Right renal cortex interstitium (tissue), 3 donors: ENCODE measurements around the gene NOXRED1. TPM values are rescaled to one million over a fixed set of nuclear protein-coding genes. Genes with fewer than 3 reads are reported as not detected.
"Not testable (repeated sequence)": the region's sequence is repeated elsewhere in the genome, so short reads cannot be mapped to it uniquely, and the experiment has no call there.

Source experiments
- DNase-seq, 3 donors: peaks; one replicate each; pipeline ENCODE4 v3.0.0-alpha.2; 2013; ENCODE audit warnings: low read depth in 3 of 3, low spot score in 2 of 3
- polyA plus RNA-seq, 3 donors: library from polyadenylated mRNA; unstranded; fragments of 120-200 nt; gene quantifications; one replicate each; pipeline ENCODE4 v1.2.1, GENCODE V29; 2013; ENCODE audit not compliant: insufficient read length in 3 of 3

NOXRED1 gene
- polyA plus RNA-seq, 3 donors = 2.2 to 2.6 (median 2.3) TPM

- not testable (repeated sequence) for DNase-seq
These were observed 7.8 kb downstream of the NOXRED1 start for GRCh38 chr14:77415403-77416030.

- no peak for DNase-seq
These were observed 14.2 kb downstream of the NOXRED1 start for GRCh38 chr14:77409131-77409533.

DNA sequence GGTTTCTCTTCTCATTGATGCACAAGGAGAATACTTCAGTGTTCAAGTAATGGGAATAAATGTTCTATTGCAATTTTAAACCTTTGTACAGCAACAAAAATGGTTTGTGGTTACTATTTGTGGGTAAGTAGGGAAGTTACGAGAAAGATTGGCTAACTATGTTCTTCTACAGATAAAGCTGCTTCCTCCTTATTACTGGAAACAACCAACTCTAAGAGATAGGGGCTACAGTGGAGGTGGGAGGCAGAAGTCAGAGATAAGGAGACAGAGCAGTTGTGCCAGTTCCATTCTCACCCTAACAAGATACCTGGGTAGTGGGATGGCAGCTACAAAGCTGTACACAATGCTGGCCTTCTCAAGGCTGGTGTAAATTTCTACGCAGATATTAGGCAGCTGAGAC is 16.2 kb downstream of the NOXRED1 start:
- no peak for DNase-seq

GRCh38 chr14:77406718-77407117 is 16.6 kb downstream of the NOXRED1 start:
- no peak for DNase-seq

DNA sequence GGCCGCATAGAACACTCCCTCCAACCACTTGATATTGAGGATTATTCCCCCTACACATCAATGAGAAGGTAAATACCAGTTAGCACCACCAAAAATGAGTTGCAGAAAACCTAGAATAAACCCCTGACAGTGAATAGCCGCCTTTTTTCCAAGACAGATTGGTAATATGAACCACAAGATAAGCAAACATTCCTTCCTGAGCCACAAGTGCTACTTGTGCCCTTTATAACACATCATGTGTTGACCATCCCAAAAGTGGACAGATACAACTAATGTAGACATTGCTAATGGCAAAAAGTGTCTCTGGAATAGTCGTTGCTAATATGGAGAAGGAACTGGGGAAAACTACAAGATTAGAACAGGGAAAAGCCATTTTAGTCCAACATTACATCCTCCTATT is 17.2 kb downstream of the NOXRED1 start:
- DNase-seq = no peak

- DNase-seq = no peak
These were observed 19.6 kb downstream of the NOXRED1 start for GRCh38 chr14:77403768-77404167.

- no peak for DNase-seq
These were observed 23.1 kb downstream of the NOXRED1 start for GRCh38 chr14:77400216-77400615.

- no peak for DNase-seq
These were observed 33.1 kb downstream of the NOXRED1 start for GRCh38 chr14:77390188-77390587.

DNA sequence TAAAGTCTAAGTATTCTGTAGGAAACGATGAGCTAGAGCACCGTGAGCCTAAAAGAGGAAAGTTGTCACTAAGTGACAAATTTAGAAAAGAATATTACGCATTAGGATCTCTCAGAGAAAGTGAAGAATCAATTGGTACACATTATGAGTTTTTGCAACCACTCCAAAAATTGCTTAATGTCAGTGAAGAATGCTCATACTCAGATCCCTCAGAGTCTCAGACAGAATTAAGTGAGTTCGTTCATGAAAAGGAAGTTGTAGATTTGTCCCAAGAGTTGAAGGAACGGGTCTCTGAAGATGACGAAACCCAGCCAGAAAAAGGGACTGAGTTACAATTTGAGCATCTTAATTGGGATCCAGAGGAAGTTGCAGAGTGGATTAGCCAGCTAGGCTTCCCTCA is 44.6 kb downstream of the NOXRED1 start:
- DNase-seq = no peak

GRCh38 chr14:77377502-77377844 is 45.9 kb downstream of the NOXRED1 start:
- DNase-seq = no peak

DNA sequence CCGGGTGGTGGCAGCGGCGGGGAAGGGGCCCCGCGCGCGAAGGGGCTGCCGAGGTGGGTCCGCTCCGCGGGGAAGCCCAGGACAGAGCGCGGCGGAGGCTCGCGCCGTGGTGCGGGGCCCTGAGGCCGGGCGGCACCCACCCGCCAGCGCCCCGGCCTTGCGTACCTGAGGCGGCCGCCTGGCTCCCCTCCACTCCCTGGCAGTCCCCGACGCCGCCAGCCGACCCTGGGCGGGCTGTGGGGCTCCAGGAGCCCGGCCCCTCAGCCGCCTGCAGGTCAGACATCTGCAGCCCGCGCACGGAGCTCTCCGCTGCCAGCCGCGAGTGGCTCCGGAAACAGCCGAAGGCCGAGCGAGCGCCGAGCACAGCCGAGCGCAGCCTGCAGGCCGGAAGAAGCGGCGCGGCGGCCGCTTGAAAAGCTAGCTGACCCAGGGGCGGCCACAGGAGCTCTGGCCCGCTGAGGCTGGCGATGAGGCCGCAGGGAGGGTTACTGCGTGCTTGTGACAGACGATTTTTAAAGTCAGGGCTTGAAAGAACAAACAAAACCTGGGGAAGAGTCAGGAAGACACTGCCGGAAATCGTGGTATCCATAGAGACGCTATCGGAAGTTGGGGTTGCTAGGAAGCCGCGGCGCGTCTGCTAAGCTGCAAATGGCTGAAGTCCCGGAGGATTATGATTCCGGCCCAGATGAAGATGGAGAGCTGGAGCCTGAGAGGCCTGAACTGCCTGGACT is 46.4 kb downstream of the NOXRED1 start, which contains the start of the genes SAMD15 and TMED8:
Gene SAMD15 (plus strand): TSS at position 609 of the 731 bp plus-strand sequence. CDS start 40 bp downstream, at position 649.
Gene TMED8 (minus strand): TSS at position 324 of the 731 bp plus-strand sequence. CDS start 41 bp downstream, at position 283.
- peak; percentile 75 to 84 (median 81) for DNase-seq

- no peak for DNase-seq
These were observed 47.2 kb downstream of the NOXRED1 start for GRCh38 chr14:77375973-77376770.

DNA sequence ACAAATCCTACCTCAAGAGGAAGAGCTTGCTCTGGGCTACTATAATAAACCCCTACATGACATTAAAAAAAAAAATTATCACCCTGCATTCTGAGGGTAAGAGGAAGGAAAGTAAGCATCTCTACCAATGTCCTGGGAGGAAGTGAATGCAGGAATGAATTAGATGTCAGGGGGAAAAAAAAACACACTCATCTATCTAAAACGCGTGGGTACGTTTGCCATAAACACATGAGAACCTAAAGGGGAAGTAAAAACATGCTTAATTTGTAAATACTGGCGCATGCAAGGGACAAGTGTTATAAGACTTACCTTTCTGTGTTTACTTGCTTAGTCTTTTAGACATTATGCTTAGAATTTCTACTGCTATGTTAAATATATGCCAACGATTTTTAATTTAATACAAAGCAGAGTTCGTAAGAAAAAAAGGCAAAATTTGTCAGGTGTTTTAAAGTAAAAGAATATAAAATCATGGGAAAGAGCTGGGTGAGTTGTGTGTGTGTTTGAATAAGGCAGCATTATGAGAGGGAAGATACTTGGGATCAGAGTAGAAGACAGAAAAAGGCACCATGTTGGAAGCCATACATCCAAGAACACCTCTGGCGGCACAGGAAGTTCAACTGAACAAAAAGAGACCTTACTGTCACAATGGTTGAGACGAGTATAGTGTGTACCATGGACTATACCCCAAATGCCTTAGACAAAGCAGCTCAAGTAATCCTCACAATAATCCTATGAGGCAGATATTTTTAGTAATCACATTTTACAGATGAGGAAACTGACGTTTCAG is 48.0 kb downstream of the NOXRED1 start:
- DNase-seq = no peak

DNA sequence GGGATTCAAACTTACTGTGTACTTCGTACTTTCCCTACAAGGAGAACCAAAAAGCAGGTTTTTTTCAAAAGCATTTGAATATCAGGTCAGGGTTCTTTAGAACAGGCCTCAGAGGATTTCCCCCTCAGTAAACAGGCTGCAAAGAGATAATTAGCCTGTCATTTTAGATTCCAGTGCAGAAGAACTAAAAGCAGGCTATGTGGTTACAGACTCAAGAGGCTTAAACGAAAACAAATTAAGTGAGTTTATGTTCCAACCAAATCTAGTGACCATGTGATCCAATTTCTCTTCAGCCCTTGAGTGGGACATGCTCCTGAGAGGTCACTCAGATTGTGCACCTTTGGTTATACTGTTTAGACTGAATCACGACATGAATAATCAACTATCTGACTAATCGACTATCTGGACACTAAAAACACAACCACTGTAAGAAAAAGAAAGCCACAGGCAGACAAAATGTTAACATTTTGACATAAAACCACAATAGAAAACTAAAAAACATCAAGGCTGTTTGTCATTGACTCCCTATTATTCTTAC is 51.0 kb downstream of the NOXRED1 start:
- DNase-seq = no peak

DNA sequence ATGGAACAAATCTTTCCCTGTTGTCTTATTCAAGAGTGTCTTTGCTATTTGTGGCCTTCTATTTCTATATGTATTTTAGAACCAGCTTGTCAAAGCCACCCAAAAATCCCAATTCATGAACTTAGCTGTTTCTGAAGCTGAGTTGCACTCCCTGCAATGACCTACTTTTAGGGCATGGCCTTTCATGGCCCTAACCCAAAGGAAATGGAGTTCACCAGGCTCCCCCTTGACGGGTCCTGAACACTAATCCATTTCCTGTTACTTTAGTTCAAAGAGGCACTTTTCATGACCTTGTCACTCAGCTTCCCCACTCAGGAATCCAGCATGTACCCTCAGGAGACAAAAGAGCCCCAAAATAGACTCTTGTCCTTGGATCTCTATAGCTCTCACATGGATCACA is 54.0 kb downstream of the NOXRED1 start:
- DNase-seq = no peak

GRCh38 chr14:77364146-77364545 is 59.2 kb downstream of the NOXRED1 start:
- DNase-seq = no peak

DNA sequence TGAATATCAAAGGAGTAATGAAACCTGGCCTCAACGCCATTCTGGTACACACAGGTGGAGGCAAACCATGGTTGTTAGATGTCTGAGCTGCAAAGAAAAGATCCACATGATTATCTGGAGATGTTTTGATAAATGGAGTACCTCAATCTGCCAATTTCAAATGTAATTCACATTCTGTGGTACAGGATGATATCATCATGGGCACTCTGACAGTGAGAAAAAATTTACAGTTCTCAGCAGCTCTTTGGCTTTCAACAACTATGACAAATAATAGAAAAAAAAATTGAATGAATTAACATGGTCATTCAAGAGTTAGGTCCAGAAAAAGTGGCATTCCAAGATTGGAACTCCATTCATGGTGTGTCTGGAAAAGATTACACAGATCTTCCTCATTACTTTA is 63.7 kb downstream of the NOXRED1 start:
- DNase-seq = no peak

- no peak for DNase-seq
These were observed 66.4 kb downstream of the NOXRED1 start for GRCh38 chr14:77356899-77357298.

DNA sequence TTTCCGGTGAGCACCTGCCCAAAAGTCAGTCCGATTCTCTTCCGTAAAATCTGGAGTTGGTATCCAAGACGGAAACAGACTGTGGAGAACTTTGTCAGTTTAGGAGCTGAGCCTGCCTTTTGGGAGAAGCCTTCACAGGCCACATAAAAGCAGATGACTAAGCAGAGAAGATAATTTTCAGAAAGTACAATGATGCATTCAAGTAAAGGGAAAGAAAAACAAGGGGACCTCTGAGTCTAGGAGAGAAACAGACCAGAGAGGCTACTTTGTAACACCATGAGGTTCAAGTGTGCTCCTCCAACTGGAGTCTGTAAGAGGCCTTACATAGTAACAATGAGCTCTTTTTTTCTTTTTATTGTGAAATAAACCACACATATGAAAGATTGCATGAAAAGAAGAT is 67.5 kb downstream of the NOXRED1 start:
- DNase-seq = no peak

DNA sequence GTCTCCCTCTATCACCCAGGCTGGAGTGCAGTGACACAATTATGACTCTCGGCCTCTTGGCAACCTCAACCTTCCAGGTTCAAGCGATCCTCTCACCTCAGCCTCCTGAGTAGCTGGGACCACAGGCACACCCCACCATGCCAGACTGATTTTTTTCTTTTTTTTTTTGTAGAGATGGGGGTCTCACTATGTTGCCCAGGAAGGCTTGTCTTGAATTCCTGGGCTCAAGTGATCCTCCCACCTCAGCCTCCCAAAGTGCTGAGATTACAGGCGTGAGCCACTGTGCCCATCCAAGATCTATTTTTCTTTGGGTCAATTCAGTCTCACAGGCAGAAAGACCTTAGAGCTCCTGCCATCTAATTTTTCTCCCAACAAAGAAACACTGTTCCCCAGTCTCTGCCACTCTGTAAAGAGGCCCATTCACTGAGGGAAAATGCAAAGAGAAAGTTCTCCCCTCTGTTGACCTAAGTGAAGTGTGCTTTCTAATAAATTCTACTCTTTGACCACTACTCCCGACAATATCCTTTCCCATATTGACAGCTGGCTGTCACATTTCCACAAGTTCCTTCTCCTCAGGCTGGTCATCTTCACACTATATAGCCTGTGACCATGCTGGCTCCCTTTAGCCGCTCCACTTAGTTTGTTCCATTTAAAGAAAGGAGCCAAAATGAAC is 69.7 kb downstream of the NOXRED1 start:
- no peak for DNase-seq
